GM19324 (cell line): ENCODE results near the gene FERMT3.
"Not testable (repeated sequence)": the region's sequence is repeated elsewhere in the genome, so short reads cannot be mapped to it uniquely, and the experiment has no call there.

Source experiments
- ATAC-seq: cut with Tn5 transposase; IDR thresholded peaks from one replicate; pipeline ENCODE4 v1.9.1; 2021; ENCODE audit warnings: mild to moderate bottlenecking, moderate library complexity; ENCODE audit not compliant: unreplicated experiment, low FRiP score

FERMT3 gene

DNA sequence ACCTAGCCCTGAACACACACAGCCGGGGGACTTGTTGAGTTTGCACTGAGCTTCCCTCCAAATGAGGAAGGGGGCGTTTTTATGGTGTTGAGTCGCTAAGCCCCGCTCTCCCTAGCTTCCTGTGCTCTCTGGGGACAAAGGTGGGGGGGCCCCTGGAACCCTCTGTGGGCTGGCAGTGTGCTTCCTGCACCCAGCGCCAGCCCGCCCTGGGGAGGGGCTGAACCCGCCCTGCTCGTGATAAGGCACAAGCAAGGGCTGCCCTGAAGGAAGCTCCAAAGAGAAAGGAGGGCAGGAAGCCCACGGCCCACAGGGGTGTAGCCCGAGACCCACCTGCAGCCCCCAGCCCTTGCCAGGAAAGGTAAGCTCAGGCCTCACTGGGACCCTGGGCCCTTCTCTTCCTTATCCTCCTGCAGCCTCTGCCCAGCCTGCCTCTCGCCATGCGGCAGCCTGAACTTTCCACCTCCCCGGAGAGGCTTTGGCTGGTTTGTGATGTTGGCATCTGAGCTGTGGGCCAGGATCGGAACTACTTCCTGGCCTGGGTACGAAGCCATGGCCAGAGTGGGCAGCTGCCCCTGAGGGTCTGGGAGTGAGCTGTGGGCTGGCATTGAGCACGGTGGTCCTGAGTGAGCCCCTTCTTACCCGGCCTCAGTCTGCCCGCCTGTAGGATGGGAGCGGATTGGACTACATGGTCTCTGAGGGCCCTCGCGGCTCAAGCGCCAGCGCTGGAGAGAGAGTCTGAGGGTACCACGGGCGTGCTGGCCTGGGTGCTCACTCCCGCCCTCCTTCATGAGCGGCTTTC, at the start of gene FERMT3:
Gene FERMT3 (plus strand): TSS at position 265 of the 799 bp plus-strand sequence. CDS start 644 bp downstream, outside the sequence.
- ATAC-seq: no peak

DNA sequence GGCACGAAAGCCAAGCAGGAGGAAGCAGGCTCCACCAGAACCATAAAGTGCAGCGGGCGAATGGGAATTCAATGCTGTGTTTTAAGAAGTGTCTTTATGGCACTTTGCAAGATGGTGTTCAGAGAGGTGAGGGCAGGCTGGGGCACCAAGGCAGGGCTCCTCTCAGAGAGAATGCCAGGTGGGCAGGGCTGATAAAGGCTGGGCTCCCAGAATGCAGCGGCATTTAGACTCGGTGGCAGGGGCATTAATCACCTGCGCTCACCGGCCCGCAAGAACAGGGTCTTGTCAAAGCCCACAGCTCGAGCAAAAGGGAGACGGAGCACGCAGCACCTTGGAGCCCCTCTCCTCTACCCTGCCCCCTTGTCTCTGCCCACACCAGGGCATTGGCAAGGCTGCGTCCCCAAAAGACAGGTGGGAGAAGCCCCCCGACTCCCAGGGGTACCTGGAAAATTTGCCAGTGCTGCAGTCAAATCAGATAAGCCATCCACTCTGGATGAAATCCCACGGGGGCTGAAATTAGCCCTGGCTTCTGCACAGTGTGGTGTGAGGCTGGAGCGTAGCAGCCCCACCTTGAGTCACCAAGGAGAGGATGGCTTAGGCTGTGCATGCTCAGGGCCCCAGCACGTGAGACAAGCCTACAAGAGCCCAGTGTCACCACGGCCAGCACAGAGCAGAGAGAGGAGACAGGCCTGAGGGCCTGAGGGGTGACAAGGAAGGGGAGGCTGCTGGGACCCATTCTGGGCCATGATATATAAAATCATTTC, 48.7 kb upstream of the FERMT3 start:
- ATAC-seq: no peak

DNA sequence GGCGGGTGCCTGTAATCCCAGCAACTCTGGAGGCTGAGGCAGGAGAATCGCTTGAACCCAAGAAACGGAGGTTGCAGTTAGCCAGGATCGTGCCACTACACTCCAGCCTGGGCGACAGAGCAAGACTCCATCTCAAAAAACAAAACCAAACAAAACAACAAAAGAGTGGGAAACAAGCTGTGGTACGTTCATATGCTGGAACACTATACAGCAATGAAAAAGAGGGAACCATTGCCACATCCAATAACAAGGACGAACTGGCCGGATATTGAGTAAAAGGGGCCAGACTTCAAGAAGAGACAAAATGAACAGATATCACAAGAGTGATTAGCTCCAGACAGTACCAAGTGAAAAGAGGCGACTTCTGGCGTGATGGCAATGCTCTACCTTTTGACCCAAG, 45.5 kb upstream of the FERMT3 start:
- no peak for ATAC-seq

DNA sequence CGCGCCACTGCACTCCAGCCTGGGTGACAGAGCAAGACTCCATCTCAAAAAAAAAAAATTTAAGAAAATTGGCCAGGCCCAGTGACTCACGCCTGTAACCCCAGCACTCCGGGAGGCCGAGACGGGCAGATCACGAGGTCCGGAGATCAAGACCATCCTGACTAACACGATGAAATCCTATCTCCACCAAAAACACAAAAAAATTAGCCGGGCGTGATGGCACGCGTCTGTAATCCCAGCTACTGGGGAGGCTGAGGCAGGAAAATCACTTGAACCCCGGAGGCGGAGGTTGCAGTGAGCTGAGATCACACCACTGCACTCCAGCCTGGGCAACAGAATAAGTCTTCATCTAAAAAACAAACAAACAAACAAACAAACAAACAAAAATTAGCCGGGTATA, 43.8 kb upstream of the FERMT3 start:
- not testable (repeated sequence) for ATAC-seq

DNA sequence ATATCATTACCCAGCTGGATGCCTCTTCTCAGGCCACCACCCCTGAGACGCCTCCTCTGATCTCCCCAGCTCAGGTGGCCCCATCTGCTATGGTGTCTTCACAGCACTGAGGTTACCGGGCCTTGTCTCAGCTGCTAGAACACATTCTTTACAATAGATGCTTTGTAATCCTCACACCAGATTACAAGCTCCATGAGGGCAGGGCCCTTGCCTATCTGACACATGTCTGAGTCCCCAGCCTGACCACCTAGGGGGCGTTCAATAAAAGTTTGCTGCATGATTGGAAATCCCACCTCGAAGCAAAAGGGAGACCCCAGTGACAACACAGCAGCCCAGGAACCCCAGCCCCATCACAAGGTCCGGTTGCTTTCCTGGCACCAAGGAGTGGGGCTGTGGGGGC, 42.6 kb upstream of the FERMT3 start:
- no peak for ATAC-seq

DNA sequence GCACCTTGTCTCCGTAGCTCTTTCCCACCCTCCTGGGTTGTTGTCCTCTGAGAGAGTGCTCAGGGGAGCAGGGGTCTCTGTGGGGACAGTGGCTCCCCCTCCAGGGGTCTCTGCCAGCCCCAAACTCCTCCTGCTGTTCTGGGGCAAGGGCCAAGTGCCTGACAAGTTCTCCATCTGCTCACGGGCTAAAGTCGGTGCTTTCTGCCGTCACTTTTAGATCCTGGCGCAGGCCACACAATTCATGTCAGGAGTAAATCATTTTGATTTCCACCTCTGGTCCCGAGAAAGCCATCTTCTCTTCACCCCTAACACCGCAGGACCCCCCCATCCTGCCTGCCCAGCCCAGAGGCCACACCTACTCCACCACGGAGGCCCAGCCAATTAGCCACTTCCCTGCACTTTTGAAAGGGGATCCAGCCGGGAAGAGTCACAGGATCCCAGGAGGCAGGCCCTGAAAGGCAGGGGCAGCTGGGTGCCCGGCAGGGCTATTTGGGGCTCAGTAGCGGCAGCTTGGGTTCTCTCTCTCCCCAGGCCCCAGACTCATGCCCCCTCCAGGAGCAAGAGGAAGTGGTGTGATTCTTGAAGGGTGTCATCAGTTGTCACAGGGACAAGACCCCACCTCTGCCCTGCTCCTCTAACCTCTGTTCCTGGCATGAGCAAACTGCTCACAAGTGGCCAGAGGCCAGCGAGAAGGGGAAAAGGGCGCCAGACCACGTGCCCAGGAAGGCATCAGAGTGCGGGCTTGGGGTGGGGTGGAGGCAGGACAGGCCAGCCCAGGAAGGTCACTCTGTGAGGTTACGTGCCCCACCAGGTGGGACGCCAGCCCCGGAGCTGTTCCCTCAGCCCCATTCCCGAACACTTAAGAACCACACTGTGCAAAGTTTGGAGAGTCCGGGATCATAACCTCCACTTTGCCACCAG, 41.9 kb upstream of the FERMT3 start:
- no peak for ATAC-seq

DNA sequence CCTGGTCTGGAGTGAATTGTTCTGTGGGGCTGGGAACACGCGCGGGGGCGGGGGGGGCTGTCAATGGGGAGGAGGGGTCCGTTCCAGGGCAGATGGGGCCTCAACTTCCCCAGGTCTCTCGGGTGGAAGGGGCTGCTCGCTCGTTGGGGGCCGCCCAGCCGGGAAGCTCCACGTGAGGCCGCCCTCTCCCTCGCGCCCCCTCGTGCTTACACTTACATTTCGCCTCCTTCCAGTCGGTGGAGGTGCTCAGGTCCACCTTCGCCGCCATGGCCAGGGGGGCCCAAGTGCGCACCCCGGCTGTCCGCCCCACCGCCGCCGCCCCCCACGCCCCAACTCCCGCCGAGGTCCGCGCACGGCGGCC, 41.1 kb upstream of the FERMT3 start:
- ATAC-seq: peak; percentile 23

DNA sequence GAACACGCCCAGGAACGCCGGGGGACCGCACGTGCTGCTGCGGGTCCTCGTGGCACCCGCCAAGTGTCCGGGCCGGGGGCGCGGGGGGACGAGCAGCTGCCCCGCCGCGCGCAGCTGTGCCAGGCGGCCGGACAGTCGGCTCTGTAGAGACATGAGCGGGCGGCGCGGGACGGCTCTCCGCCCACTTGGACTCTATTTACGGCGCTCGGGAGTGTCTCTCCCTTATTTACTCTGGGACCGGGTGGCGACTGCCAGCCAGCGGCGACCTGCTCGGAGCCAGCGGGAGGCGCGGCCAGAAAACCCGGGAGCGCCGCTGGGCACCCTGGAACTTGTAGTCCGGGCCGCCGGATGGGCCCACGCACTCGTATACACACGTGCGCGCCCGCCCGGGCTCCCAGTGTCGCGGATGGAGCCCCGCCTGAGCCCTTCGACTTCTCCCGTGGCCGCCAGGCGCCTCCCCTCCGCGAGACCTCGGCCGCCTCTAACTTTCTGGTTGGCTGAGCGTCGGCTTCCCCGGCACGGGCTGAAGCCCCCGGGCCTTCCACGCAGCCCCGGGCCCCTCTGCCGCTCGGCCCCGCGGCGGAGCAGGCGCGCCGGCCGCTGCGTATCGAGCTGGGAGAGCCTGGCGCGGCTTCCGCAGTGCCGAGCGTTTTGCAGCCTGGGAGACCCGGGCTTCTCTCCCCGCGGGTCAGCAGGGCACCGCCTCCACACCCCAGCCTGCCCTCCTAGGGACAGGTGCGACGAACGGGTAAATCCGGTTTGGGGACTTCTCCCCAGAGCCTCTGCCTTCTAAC, 40.5 kb upstream of the FERMT3 start, which contains the start of gene MACROD1:
Gene MACROD1 (minus strand): TSS at position 272 of the 794 bp plus-strand sequence. CDS start 119 bp downstream, at position 153.
- peak; percentile 88 for ATAC-seq

DNA sequence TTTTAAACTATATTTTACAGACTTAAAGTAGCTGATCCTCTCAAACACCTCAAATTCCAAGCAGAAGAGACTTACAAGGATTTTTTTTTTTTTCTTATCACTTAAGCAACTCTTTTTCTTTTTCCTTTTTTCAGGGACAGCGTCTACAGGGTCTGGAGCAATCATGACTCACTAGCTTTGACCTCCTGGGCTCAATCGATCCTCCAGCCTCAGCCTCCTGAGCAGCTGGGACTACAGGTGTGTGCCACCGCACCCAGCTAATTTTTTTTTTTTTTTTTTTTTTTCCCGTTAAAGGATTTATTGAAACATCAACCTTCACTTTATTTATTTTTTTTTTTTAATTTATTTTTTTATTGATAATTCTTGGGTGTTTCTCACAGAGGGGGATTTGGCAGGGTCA, 36.1 kb upstream of the FERMT3 start:
- no peak for ATAC-seq

DNA sequence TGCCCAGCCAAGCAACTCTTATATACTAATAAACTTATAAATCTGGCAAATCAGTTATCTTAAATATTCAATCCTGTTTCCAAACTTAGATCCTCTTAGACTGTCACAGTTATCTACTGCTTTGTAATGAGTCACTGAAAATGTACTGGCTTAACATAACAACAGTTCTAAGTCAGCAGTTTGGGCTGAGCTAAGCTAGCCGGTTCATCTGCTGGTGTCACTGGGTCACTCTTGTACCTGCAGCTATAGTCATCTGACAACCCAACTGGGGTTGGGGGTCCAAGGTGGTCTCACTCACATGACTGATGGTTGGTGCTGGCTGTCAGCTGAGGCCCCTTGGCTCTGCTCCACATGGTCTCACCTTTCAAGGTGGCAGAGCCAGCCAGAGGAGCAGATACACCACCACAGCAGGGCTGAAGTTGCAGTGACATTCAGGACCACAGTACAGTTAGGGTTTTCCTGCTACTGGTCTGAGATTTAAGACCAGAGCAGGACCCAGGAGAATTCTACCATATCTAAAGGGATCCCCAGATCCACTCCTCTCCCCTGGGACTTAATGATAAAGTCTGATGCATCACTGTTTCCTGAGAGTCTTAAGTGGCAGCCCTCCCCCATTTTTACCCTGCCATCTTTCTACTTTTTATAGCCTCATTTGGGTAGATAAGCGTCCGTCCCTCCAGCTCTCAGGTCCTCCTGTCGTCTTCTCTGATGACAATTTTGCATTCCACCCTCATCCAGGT, 32.7 kb upstream of the FERMT3 start:
- ATAC-seq: no peak

DNA sequence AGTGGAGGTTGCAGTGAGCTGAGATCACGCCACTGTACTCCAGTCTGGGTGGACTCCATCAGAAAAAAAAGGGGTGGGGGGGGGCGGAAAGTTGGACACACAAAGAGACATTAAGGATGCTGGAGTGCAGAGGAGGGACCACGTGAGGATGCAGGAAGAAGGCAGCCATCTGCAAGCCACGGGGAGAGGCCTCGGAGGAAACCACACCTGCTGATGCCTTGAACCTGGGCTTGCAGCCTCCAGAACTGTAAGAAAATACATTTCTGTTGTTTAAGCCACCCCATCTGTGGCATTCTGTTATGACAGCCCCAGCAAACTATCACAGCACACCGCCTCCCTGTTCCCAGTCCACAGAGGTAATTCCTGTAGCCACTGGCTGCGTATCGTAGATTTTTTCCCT, 29.8 kb upstream of the FERMT3 start:
- ATAC-seq: no peak

DNA sequence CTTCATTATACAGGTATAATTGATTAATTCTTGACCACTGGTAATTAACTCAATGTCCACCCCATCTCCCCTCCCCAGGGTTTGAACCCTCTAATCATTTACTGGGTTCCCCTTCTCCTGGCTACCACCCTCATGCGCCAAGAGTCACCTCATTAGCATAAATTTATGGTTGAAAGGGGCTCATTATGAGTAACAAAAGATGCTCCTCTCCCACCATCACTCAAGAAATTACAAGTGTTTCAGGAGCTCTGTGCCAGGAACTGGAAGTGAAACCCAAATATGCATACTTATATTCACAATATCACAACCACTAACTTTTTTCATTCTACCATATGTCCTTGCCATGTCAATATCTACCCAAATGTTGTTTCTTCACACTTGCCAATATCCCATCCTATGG, 28.3 kb upstream of the FERMT3 start:
- no peak for ATAC-seq

DNA sequence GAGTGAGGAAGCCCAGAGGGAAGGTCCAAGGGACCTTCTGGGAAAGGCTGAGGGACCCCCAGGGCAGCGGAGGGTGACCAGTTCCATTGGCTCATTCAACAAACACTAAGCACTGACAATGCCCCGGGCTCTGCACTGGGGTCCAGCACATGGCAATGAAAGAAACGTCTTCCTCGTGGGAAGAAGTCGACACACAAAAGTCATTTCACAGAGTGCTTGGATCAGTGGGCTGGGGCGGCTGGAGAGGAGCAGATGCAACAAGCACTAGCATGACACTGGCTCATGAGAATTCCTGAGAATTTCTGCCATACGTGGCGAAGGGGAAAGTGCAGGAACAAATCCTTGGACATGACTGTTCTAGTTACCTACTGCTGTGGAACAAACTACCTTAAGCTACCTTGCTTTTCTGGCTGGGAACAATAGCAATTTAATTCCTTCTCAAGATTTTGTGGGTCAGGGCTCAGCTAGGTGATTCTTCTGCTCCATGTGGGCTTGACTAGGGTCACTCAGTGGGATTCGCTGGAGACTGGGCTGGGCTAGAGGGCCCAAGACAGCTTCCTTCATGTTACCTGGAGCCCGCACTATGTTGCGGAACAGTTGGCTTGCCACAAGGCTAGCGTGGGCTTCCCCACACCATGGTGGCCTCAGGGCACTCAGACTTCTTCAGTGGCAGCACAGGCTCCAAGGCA, 27.4 kb upstream of the FERMT3 start:
- ATAC-seq: no peak

DNA sequence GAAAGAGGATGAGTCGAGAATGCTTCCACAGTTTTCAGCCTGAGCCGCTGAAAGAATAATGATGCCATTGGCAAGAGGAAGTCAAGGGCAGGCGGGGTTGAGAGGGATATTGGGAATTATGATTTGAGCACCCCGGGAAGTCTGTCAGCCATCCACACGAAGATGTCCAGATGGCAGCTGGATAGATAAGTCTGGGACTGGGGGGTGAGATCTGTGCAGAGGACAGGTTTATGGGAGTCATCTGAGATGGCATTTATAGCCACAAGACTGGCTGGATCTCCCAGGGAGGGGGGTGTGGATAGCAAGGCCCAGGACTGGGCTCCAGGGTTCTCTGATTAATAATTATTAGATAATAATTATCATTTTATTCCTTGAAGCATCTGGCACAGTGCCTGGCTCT, 25.6 kb upstream of the FERMT3 start:
- ATAC-seq: no peak

DNA sequence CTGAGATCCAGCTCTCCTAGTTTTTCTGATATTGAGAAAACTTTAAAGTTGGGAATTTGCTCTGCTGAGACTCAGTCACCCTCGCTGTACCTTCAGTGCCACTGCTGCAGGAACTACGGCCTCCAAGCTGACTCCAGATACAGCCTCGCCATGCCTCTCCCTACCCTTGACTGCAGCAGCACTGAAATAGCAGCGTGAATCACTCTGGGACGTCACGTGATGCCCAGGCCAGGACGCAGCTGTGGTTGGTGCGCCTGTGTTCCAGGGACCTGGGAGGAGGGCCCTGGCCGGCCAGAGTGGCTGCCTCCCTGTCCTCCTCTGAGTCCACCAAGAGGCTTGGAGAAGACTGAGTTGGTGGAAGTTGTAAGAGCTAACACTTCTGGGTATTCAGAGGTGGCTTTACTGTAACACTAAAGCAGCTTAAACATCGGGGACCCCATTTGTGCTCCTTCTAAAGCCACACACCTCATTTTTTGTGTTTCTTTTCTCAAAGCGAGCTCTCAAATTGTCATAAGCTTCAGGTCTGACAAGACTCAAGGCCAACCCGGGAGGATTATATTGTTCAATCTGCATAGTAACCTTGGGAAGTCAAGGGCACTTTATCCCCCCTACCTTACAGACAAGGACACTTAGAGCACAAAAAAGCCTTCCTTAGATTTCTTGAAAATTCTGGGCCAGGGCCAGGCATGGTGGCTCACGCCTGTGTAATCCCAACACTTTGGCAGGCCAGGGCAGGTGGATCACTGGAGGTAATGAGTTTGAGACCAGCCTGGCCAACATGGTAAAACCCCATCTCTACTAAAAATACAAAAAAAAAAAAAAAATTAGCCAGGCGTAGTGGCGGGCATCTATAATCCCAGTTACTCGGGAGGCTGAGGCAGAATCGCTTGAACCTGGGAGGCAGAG, 24.8 kb upstream of the FERMT3 start:
- ATAC-seq: no peak

DNA sequence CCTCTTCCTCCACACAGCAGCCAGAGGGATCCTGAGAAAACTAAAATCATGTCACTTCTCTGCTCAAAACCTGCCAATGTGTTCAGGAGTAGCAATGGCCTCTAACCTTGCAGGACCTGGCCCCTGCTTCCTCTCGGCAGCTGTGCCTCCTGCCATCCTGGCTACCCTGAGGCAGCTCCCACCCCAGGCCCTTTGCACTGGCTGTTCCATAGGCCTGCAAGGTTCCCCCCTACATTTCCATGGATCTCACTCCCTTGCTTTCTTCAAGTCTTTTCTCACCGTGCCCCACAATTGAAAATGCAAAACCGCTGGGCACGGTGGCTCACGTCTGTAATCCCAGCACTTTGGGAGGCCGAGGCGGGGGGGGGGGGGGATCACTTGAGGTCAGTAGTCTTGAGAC, 22.6 kb upstream of the FERMT3 start:
- ATAC-seq: no peak

DNA sequence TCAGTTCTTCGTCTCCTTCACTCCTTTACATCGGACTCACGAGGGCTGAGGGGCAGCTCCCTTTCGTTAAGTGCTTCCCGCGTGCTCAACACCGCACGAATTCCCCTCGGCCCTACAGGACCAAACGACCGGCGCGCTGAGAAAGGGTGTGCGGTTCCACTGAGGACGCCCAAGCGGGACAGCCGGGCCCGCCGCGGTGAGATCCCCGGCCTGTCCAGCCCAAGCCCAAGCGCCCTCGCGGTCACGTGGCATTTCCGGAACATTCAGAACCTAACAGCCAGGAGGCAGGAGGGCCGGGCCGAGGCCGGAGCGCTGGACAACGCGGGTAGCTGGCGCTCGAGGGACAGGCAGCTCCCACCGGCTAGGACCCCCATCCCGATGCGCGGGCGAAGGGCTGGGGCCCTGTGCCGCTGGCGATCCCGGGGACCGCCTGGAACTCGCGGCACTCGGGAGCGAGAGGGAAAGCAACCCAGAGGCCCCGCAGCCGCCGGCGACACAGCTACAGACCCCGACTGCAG, 21.3 kb upstream of the FERMT3 start:
- ATAC-seq: peak; percentile 18
